HG03025 (cell line): Measurements from ENCODE around the gene ETV6.

Source experiments
- ATAC-seq: cut with Tn5 transposase; IDR thresholded peaks from one replicate; pipeline ENCODE4 v1.9.1; 2021; ENCODE audit warnings: mild to moderate bottlenecking, moderate library complexity; ENCODE audit not compliant: unreplicated experiment, low FRiP score

The ETV6 gene

GRCh38 chr12:11754256-11754655 is 104.8 kb downstream of the ETV6 start:
- ATAC-seq: no peak

GRCh38 chr12:11755302-11755930 is 105.9 kb downstream of the ETV6 start:
- no peak for ATAC-seq

DNA sequence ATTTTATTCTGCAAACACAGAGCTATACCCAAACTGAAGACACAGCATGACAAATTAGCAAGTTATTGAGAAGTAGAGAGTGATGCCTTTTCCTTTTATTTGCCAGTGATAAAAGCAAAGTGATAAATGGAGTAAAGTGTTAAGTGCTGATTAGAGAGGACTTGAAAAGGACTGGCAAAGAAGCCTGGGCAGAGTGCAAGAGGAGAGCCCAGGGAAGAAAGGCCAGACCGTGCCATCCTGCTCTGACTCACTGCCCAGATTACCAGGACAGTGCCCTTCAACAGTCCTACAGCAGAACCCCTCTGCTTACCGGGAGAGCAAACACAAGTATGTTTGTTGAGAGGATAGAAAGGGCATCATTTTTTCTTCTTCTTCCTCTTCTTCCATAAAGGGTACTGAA is 106.5 kb downstream of the ETV6 start:
- ATAC-seq: no peak

GRCh38 chr12:11756523-11756922 is 107.0 kb downstream of the ETV6 start:
- ATAC-seq: no peak

- no peak for ATAC-seq
Measured at GRCh38 chr12:11757095-11757494, 107.6 kb downstream of the ETV6 start.

- ATAC-seq: no peak
Measured at GRCh38 chr12:11757531-11757930, 108.1 kb downstream of the ETV6 start.

DNA sequence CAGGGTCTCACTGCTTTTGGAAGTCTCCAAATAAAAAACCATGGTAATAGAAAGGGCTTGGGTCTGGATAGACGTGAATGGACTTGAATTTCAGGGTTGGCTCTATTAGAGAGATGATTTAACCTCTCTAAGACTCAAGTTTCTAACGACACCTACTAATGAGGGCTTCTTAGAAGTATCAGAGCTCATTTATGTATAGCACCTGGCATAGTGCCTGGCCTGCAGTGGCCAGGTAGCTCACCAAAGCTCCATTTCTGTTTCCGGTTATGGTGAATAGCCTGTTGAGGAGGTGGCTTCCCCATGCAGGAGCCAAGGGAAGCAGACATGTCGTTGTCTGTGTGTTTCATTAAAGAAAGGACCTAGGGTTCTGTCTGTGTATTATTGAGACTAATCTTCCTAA is 108.6 kb downstream of the ETV6 start:
- ATAC-seq: no peak

DNA sequence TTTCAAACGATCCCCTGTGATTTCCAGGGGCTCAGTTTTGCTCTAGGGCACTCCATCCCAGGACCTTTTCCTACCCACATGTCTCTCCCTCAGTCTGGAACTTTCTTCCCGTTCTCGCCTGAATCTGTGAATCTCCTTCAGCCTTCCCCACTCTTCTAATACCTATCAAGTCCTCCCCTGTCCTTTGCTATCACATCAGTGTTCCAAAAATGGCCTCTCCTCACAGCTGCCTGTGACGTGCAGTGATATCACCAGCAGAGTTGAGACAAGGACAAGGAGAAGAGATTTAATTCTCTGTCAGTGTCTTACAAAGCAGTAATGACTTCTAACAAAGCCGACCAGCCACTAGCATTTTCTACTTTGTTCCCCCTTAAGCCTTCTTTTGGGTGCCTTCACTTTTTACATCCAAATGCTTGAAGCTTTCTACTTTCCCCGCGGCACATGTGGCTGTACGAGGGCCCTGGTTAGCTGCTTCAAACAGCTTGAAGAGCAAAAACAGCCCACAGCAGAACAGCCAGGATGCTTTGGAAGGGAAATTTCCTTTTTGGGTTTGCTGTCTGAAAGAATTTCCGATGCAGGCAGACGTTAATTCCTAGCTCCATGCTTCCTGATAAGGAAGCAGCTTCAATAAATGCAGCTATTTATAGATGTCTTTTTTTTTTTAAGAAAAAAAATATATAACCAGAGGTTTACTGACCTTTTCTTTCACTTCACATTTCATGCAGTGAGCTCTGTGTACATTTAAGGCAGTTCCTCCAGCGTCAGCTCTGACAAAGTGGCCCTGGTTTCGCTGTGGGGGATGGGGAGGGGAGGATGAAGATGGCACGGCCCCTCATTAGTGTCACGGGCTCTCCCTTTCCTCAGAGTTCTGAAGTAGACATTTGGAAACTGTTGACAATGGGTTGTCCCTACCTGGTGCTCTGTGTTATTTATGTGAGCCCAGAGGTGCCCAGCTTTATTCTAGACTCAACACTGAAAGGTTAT is 109.3 kb downstream of the ETV6 start:
- no peak for ATAC-seq

DNA sequence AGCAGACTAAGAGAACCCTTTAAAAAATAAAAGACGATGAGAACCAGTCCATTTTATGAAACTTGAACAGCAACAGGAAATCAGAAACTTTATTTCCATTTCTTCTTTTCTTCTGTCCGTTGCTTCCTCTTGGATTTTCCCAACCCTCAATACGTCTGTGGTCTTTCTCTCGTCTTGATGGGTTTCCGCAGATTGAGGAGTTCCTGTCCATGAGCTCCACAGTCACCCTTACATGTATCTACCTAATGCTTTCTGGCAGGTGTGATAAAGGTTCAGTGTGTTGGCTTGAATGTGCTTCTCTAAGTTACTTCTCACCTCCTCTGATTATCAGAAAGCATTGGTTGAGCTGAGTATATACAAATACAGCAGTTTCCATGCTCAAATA is 110.0 kb downstream of the ETV6 start:
- ATAC-seq: no peak

- ATAC-seq: no peak
Measured at GRCh38 chr12:11759899-11760298, 110.4 kb downstream of the ETV6 start.

DNA sequence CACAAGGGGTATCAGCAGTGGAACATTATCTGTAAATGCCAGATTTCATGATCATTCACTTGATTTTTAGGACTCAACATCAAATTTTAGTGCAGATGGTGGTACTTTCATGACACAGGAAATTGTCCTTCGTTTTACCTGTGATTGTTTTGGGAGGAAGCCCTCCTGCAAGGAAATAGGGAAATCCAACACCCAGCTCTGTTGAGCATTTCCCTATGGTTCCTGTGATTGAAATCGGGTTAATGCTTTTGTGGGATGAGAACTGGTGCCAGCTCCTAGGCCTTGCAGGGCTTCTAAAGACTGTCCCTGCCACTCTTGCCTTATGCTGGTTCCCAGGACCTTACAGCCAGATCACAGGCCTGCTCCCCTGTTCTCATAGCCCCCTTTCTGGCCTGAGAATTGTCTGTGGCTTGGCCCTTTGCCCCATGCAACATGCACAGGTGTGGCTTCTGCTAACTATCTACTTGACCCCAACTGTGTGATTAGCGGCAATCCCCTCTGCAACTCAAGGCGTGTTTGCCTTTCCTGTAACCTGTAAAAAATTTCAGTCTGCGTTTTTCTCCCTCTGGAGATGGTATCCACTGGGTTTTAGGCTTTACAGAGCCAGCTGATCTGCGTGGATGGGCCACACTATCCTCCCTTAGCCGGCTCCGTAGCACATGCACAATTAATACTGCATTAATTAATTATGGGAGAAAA is 112.5 kb downstream of the ETV6 start:
- ATAC-seq: no peak

- ATAC-seq: no peak
Measured at GRCh38 chr12:11762723-11763326, 113.4 kb downstream of the ETV6 start.

- no peak for ATAC-seq
Measured at GRCh38 chr12:11763760-11764520, 114.5 kb downstream of the ETV6 start.

DNA sequence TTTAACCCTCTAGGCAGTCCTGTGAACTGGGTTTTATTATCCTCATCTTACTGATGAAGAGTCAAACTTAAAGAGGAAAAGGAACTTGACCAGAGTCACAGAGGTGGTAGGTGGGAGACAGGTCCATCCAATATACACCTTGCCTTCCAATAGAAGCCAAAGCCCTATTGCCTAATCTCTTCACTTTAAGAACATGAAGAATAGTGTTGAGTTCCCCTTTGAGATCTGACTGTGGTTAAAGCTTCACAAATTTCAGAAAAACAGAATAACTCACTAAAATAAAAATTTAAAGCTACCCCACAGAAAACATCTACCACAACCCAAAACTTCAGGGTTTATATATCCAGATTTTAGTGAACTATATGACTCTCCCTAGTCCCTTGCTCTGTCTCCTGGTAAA is 115.4 kb downstream of the ETV6 start:
- no peak for ATAC-seq

DNA sequence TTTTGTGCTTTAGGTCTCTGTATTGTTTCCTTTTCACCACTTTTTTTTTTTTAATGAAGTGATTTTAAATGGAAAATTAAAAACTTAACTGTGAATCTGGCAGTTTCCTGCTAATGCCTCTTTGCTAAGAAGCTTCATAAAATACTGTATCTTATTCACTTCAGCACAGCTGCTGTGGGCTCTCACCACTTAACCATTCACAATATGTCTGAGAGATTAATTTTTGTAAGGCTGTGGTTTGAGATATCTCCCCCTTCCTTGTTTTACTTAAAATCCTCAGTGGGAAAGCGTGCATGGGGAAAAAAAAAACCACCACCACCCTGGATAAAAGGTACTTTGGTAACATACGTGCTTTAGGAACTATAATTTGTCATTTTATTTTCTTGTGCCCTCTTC is 115.9 kb downstream of the ETV6 start:
- no peak for ATAC-seq

DNA sequence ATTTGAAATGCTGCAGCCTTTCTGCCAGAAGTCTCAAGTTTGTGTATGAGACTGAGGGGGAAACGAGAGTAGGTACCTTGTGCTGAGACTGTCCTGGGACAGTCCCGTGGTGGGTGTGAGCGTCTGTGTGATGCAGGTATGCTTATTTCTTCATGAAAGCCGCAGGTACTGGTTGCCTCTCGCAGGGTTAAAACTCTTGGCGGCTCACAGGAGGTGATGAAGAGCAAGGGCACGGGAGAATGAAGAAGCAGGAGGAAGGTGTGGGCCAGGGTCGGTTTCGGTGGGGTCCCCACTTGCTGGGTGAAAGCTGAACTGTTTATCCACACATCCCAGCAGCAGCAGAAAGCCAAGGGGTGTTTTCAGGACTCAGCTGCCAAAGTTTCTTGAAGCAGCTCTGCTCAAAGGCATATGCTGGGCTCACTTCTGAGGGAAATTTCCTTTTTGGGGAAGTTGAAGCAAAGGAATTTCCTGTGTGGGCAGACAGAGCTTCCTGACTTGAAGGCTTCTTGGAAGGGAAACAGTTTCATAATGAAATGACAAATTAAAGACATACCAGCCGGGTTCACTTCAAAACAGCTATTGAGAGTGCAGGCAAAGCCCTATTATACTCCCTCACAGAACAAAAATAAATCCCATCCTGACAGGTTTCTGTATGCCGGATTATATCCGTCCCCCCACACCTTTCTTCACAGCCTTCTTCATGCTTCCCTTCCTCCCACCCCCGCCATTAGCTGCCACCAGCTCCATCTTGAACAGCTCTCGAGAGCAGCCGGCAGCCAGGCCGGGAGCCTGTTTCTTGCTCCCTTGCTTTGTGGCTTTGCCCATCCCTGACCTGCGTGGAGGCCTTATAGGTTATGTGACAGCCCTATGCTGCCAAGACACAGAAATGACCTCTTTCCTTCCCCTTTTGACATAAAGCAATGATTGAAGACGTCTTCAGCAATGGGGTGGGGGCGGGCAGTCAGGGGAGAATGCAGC is 116.6 kb downstream of the ETV6 start:
- ATAC-seq: peak; percentile 66

GRCh38 chr12:11767029-11767724 is 117.7 kb downstream of the ETV6 start:
- no peak for ATAC-seq

GRCh38 chr12:11767798-11768197 is 118.3 kb downstream of the ETV6 start:
- no peak for ATAC-seq
